Activated CD4-positive, alpha-beta memory T cell treated with anti-CD3 and anti-CD28 coated beads for 36 hours (primary cell): Measurements from ENCODE around the gene ACKR3. TPM values are rescaled to one million over a fixed set of nuclear protein-coding genes. Genes with fewer than 3 reads are reported as not detected.
A peak's percentile ranks its signal among the peaks of the same experiment; 100 is the strongest.

ENCODE experiments used
- CTCF ChIA-PET: fragments of 350-600 bp; sonication (Branson Sonifier 250); formaldehyde crosslinking; loops from one replicate; lab custom pipeline; 2021; ENCODE audit warnings: antibody characterized with exemption, inconsistent platforms; lab: Charles Lee
- POLR2A ChIA-PET: fragments of 350-600 bp; sonication (Branson Sonifier 250); formaldehyde crosslinking; loops from one replicate; lab custom pipeline; 2021; ENCODE audit warnings: antibody characterized with exemption; lab: Charles Lee
- DNase-seq: peaks from one replicate; pipeline ENCODE4 v3.0.0-alpha.2; 2020
- H3K27ac Mint-ChIP-seq: one replicate; pipeline ENCODE4 v1.8.0; 2021; ENCODE audit warnings: mixed read lengths
- H3K27me3 Mint-ChIP-seq: one replicate; pipeline ENCODE4 v1.8.0; 2021; ENCODE audit warnings: mixed read lengths
- H3K36me3 Mint-ChIP-seq: one replicate; pipeline ENCODE4 v1.8.0; 2021; ENCODE audit warnings: mixed read lengths
- H3K4me1 Mint-ChIP-seq: one replicate; pipeline ENCODE4 v1.8.0; 2021; ENCODE audit warnings: low read depth, mixed read lengths
- H3K4me3 Mint-ChIP-seq: one replicate; pipeline ENCODE4 v1.8.0; 2021; ENCODE audit warnings: mild to moderate bottlenecking, mixed read lengths
- H3K9me3 Mint-ChIP-seq: one replicate; pipeline ENCODE4 v1.8.0; 2021; ENCODE audit warnings: mixed read lengths
- intact Hi-C: fragments of 100-400 bp; cut with micrococcal nuclease; formaldehyde crosslinking; loops from one replicate; pipeline ENCODE4 v1.15.1; 2023
- total RNA-seq, 2 experiments: library from RNA; stranded (reverse); gene quantifications; one replicate each; pipeline ENCODE4 v1.2.3, GENCODE V29; 2021

Gene ACKR3
- total RNA-seq, 2 experiments from 2014 or later = 1.2 TPM

- intact Hi-C loops = loop anchor here (5.0 to 10.0 kb wide), 2 partner anchors 415 to 882 kb away; no protein-coding TSS in a partner anchor
- no peaks in the 10 kb centered on the region for H3K27me3 Mint-ChIP-seq
- peaks cover 96% of the 10 kb centered on the region for H3K4me1 Mint-ChIP-seq
- H3K36me3 Mint-ChIP-seq = peaks cover 12% of the 10 kb centered on the region
- no peak overlapping the region for H3K4me3 Mint-ChIP-seq
- ChIA-PET POLR2A (no interaction called here), CTCF (no interaction called here)
- no peak for DNase-seq
- peaks cover 17% of the 10 kb centered on the region for H3K9me3 Mint-ChIP-seq
- H3K27ac Mint-ChIP-seq = no peak overlapping the region
Observed at GRCh38 chr2:236550290-236550689, 19.3 kb upstream of the ACKR3 start.

DNA sequence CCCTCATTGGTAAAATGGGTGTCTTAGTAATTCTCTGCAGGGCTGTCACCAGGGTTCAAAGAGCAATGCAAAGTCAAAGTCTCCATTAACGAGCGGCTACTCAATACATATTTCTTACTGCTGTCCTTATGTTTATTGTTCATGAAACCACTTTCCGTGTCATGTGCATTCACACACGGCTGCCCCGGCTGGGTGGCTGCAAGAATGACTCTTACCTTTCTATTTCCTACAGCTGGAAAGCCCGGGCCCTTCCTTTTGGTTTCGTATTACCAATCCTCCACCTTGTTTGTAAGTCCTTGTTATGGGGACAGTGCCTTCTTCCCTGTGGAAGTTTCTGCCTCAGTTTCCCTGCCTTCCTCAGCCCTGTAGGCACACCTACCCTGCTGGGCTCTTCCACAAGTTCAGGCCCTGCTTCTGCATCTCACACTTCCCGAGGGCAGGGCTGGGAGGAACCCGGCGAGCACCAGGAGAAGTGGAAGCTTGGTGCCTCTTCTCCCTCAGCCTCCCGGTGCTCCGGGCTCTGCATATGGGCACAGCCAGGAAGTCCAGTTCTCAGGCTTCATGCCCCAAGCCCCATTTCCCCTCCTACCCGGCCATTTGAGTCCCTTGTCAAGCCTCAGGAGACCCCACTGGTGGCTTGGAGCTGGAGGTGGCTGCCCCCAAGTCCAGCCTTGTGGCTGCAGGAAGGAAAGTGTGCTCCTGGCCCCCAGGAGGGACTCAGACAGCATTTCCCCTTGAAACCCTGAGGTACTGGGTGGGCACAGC, 18.7 kb upstream of the ACKR3 start:
- ChIA-PET POLR2A (no interaction called here), CTCF (no interaction called here)
- peak; percentile 70 for DNase-seq
- Mint-ChIP-seq H3K4me3 (no peak overlapping the region), H3K4me1 (peaks cover 96% of the 10 kb centered on the region), H3K27ac (no peak overlapping the region), H3K9me3 (peaks cover 17% of the 10 kb centered on the region), H3K27me3 (no peaks in the 10 kb centered on the region), H3K36me3 (peaks cover 14% of the 10 kb centered on the region)
- intact Hi-C loops = loop anchor here (5.0 to 10.0 kb wide), 2 partner anchors 414 to 881 kb away; no protein-coding TSS in a partner anchor

DNA sequence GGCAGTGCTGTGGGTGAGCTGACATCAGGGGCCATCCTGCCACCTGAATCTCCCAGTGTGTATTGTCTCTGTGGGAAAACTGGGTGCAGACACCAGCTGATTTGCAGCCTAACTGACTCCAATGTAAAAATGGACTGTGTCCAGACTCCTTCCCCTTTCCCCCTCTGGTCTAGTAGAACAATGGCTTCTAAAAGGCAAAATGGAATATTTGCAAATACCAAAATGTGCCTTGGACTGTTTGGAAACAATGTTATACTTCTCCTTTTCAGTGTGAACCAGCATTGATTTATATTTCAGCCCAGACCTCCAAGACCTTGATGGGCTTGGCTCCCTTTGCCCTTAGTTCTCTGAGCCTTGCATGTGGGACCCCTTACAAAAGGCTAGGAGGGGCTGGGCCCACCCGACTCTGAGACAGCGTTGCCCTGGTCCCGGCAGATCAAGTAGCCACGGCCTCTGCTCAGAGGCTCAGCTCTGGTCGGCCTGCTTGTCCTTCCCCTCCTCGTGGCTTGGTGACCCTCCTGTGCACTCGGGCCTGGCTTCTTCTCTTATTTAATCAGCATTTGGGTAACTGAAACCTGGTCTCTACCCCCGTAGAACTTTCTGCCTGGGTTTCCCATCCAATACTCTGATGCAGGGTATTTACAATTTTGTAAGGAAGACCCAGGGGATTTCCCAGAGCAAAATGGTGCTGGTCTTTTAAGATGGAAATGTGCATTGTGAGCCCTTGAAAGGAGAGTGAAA, 18.0 kb upstream of the ACKR3 start:
- peaks cover 15% of the 10 kb centered on the region for H3K36me3 Mint-ChIP-seq
- DNase-seq = no peak
- ChIA-PET POLR2A (no interaction called here), CTCF (no interaction called here)
- H3K27ac Mint-ChIP-seq = peak overlapping the region; percentile 68
- H3K9me3 Mint-ChIP-seq = peaks cover 17% of the 10 kb centered on the region
- H3K4me3 Mint-ChIP-seq = peak overlapping the region; percentile 13
- no peaks in the 10 kb centered on the region for H3K27me3 Mint-ChIP-seq
- intact Hi-C loops = loop anchor here (1.0 to 10.0 kb wide), 4 partner anchors 10 to 881 kb away; no protein-coding TSS in a partner anchor
- peaks cover 93% of the 10 kb centered on the region for H3K4me1 Mint-ChIP-seq

DNA sequence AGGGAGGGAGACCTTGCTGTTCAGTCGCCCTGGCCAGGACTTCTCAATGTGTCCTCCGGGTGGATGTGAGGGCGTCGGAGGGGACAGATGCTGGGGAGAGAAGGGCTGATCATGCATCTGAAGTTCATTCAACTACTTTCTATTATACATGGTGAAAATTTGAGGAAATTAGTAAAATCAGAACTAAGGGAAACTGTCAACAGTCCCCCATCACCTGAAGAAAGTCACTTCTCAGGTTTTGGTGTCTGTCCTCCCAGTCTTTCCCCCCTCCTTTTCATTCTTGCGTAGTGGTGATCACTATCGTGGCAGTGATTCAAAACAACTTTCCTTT, 17.4 kb upstream of the ACKR3 start:
- peaks cover 89% of the 10 kb centered on the region for H3K4me1 Mint-ChIP-seq
- peaks cover 14% of the 10 kb centered on the region for H3K36me3 Mint-ChIP-seq

DNA sequence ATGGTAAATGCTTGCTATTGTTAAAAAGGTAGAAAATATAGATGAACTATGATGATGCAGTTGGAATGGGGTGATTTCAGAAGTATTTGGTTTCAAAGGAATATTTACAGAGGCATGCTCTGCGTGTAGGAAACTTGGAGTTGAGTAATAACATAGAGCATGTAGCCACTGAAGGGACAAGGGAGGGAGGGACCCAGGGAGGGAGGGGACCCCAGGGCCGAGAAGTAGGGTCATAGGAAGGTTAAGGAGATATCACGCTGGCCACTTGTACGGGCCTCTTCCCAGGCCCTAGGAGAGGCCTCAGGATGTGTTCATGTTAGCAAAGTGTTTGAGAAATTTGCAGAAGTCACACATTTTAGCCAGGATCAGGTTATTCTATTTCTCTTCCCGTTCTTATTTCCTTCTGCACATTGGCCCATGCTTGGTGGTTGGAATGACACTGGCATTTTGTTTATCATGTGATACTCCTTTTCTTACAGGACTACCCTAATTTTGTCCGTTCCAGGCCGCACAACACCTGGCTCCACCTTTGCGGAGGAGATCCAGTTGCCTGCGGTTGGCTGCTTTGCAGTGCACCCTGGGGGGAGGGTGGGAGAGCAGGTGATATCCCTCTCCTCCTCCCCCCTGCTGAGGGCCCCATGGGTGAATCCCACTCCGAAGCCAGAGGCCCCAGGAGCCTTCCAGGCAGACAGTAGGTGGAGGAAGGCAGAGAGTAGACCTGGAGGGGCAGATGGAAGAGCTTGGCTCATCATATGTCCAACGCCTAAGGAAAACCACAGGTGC, 16.9 kb upstream of the ACKR3 start:
- intact Hi-C loops = loop anchor here (1.0 to 10.0 kb wide), 4 partner anchors 11 to 880 kb away; no protein-coding TSS in a partner anchor
- Mint-ChIP-seq H3K36me3 (peaks cover 14% of the 10 kb centered on the region), H3K4me1 (peaks cover 89% of the 10 kb centered on the region), H3K27ac (peak overlapping the region; percentile 68), H3K9me3 (peaks cover 16% of the 10 kb centered on the region), H3K27me3 (no peaks in the 10 kb centered on the region), H3K4me3 (no peak overlapping the region)
- no peak for DNase-seq
- POLR2A ChIA-PET = interaction anchor here (0.7 to 1.6 kb wide), 2 partner anchors 14 to 41 kb away, joined by 3 read pairs; no protein-coding TSS in a partner anchor
- CTCF ChIA-PET = interaction anchor here (3.1 to 4.3 kb wide), 2 partner anchors 17 to 40 kb away, joined by 17 to 23 read pairs; partner anchors contain the start of gene ACKR3

More for the DNA sequence above, 17.4 kb upstream of the ACKR3 start:
- intact Hi-C loops = loop anchor here (1.0 to 10.0 kb wide), 4 partner anchors 11 to 880 kb away; no protein-coding TSS in a partner anchor
- peak overlapping the region; percentile 13 for H3K4me3 Mint-ChIP-seq
- peak; percentile 27 for DNase-seq
- peak overlapping the region; percentile 68 for H3K27ac Mint-ChIP-seq
- H3K9me3 Mint-ChIP-seq = peaks cover 17% of the 10 kb centered on the region
- POLR2A ChIA-PET = no interaction called here
- H3K27me3 Mint-ChIP-seq = no peaks in the 10 kb centered on the region
- CTCF ChIA-PET = no interaction called here

- peak overlapping the region; percentile 47 for H3K27ac Mint-ChIP-seq
- intact Hi-C loops = loop anchor here (2.0 to 10.0 kb wide), 3 partner anchors 17 to 879 kb away; no protein-coding TSS in a partner anchor
- peaks cover 14% of the 10 kb centered on the region for H3K36me3 Mint-ChIP-seq
- H3K9me3 Mint-ChIP-seq = peaks cover 15% of the 10 kb centered on the region
- CTCF ChIA-PET = interaction anchor here (0.8 to 4.3 kb wide), 3 partner anchors 15 to 41 kb away, joined by 3 to 23 read pairs (median 17); partner anchors contain the start of gene ACKR3
- peak; percentile 31 for DNase-seq
- POLR2A ChIA-PET = interaction anchor here (0.7 to 1.6 kb wide), 2 partner anchors 15 to 42 kb away, joined by 3 read pairs; no protein-coding TSS in a partner anchor
- H3K4me3 Mint-ChIP-seq = no peak overlapping the region
- no peaks in the 10 kb centered on the region for H3K27me3 Mint-ChIP-seq
- peaks cover 88% of the 10 kb centered on the region for H3K4me1 Mint-ChIP-seq
Observed at GRCh38 chr2:236553522-236553921, 16.1 kb upstream of the ACKR3 start.

DNA sequence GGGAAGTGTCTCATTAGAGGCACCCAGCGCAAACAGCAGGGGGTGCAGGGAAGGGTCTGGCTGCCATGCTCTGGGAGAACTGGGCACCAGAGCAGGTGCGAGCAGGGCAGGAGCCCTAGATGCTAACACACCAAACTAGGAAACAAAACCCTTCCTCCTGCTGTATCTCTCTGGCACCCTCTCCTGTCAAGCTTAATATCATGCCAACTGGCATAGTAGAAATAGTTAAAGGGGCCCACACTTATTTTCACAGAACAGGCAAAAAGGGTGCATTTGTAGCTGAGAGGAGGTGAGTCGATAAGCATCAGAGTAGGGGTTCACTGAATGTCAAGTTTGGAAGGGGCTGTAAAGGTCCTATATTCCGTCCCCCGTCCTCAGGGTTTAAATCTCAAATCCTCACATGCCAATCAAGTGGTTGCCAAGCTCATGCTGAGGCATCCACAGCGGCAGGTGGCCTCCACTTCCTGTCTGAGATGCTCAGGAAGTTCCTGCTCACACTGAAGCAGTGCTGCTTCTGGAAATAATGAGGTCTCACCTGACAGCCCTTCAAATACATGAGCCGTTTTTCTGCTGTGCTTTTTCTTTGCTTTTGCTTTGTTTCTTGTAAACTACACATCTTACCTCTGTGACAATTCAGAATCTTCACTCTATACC, 14.9 kb upstream of the ACKR3 start:
- Mint-ChIP-seq H3K27ac (no peak overlapping the region), H3K9me3 (peaks cover 15% of the 10 kb centered on the region), H3K36me3 (peaks cover 14% of the 10 kb centered on the region), H3K27me3 (no peaks in the 10 kb centered on the region), H3K4me1 (peaks cover 86% of the 10 kb centered on the region), H3K4me3 (no peak overlapping the region)
- ChIA-PET CTCF (interaction anchor here (1.4 to 4.3 kb wide), 3 partner anchors 15 to 42 kb away, joined by 3 to 23 read pairs (median 17); partner anchors contain the start of gene ACKR3), POLR2A (interaction anchor here (0.9 kb wide), 1 partner anchor 9 kb away, joined by 3 read pairs; no protein-coding TSS in a partner anchor)
- DNase-seq = peak; percentile 45
- intact Hi-C loops = loop anchor here (1.0 to 10.0 kb wide), 3 partner anchors 8 to 878 kb away; no protein-coding TSS in a partner anchor

- Mint-ChIP-seq H3K36me3 (peaks cover 14% of the 10 kb centered on the region), H3K9me3 (peaks cover 15% of the 10 kb centered on the region), H3K4me1 (peaks cover 83% of the 10 kb centered on the region), H3K27me3 (no peaks in the 10 kb centered on the region), H3K4me3 (no peak overlapping the region), H3K27ac (no peak overlapping the region)
- POLR2A ChIA-PET = no interaction called here
- CTCF ChIA-PET = interaction anchor here (0.6 to 4.3 kb wide), 5 partner anchors 14 to 436 kb away, joined by 3 to 23 read pairs (median 3); partner anchors contain the start of gene ACKR3
- intact Hi-C loops = loop anchor here (10.0 kb wide), 1 partner anchor 409 kb away; no protein-coding TSS in a partner anchor
- DNase-seq = no peak
Observed at GRCh38 chr2:236555481-236555880, 14.1 kb upstream of the ACKR3 start.

- intact Hi-C loops = loop anchor here (10.0 kb wide), 1 partner anchor 407 kb away; no protein-coding TSS in a partner anchor
Observed at GRCh38 chr2:236557306-236558030, 12.2 kb upstream of the ACKR3 start.

DNA sequence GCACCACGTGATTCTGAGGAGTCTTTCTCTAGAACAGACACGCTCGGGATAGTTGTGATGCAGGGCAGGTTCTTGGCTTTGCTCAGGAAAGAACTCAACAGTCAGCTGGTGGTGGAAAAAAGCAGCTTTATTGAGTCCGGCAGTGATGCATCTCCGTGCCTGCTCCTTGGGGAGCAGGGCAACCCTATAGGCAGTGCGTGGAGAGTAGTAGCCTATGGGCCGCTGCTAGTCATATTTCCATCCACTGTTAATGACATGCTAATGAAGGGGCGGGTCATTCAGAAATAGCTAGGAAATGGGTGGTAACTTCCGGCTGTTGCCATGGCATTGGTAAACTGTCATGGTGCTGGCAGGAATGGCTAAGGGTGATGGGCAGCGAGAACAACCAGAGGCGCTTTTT, 11.6 kb upstream of the ACKR3 start:
- Mint-ChIP-seq H3K27ac (no peak overlapping the region), H3K27me3 (no peaks in the 10 kb centered on the region), H3K9me3 (peaks cover 15% of the 10 kb centered on the region), H3K4me3 (no peak overlapping the region), H3K4me1 (peaks cover 59% of the 10 kb centered on the region), H3K36me3 (peaks cover 20% of the 10 kb centered on the region)
- ChIA-PET CTCF (interaction anchor here (1.9 to 2.3 kb wide), 2 partner anchors 10 to 45 kb away, joined by 8 to 10 read pairs; no protein-coding TSS in a partner anchor), POLR2A (no interaction called here)
- DNase-seq = no peak
- intact Hi-C loops = loop anchor here (10.0 kb wide), 1 partner anchor 407 kb away; no protein-coding TSS in a partner anchor

More at GRCh38 chr2:236557306-236558030, 12.2 kb upstream of the ACKR3 start:
- peaks cover 15% of the 10 kb centered on the region for H3K9me3 Mint-ChIP-seq
- ChIA-PET POLR2A (no interaction called here), CTCF (interaction anchor here (1.1 to 4.3 kb wide), 2 partner anchors 12 to 45 kb away, joined by 3 to 23 read pairs; partner anchors contain the start of gene ACKR3)
- DNase-seq = no peak
- peaks cover 19% of the 10 kb centered on the region for H3K36me3 Mint-ChIP-seq
- peaks cover 64% of the 10 kb centered on the region for H3K4me1 Mint-ChIP-seq
- H3K27me3 Mint-ChIP-seq = no peaks in the 10 kb centered on the region
- no peak overlapping the region for H3K4me3 Mint-ChIP-seq
- no peak overlapping the region for H3K27ac Mint-ChIP-seq
